Activated B cell treated with CpG ODN at 0.5 μM for 24 hours (primary cell): ENCODE data around the gene RNF112. TPM values are rescaled to one million over a fixed set of nuclear protein-coding genes. Genes with fewer than 3 reads are reported as not detected.
A peak's percentile ranks its signal among the peaks of the same experiment; 100 is the strongest.

ENCODE experiments used
- ATAC-seq: fragments of 200-7000 bp; cut with Tn5 transposase; one replicate; pipeline ENCODE4 v1.10.0; 2021; ENCODE audit warnings: low read depth, mild to moderate bottlenecking, moderate library complexity
- CTCF ChIA-PET: fragments of 350-600 bp; sonication (Branson Sonifier 250); formaldehyde crosslinking; loops from one replicate; lab custom pipeline; 2021; ENCODE audit warnings: antibody characterized with exemption; lab: Charles Lee
- POLR2A ChIA-PET: fragments of 350-600 bp; sonication (Branson Sonifier 250); formaldehyde crosslinking; loops from one replicate; lab custom pipeline; 2021; ENCODE audit warnings: antibody characterized with exemption; lab: Charles Lee
- DNase-seq: peaks from one replicate; pipeline ENCODE4 v3.0.0; 2022
- H3K27ac Mint-ChIP-seq: one replicate; pipeline ENCODE4 v1.8.0; 2020; ENCODE audit warnings: mixed read lengths
- H3K27me3 Mint-ChIP-seq: one replicate; pipeline ENCODE4 v1.8.0; 2021; ENCODE audit warnings: mixed read lengths
- H3K36me3 Mint-ChIP-seq: one replicate; pipeline ENCODE4 v1.8.0; 2021; ENCODE audit warnings: low read depth, mixed read lengths
- H3K4me1 Mint-ChIP-seq: one replicate; pipeline ENCODE4 v1.8.0; 2021; ENCODE audit warnings: mixed read lengths
- H3K4me3 Mint-ChIP-seq: one replicate; pipeline ENCODE4 v1.8.0; 2020; ENCODE audit warnings: mild to moderate bottlenecking, mixed read lengths
- H3K9me3 Mint-ChIP-seq: one replicate; pipeline ENCODE4 v1.8.0; 2020; ENCODE audit warnings: mixed read lengths
- intact Hi-C: fragments of 100-400 bp; cut with micrococcal nuclease; formaldehyde crosslinking; loops from one replicate; pipeline ENCODE4 v1.15.1; 2024
- total RNA-seq: library from RNA; stranded (reverse); gene quantifications from 2 replicates; pipeline ENCODE4 v1.2.3, GENCODE V29; 2022
- TF ChIP-seq, protein P1 (sequence below): fragments of 200-600 bp; IDR thresholded peaks from one replicate; pipeline ENCODE4 v1.8.0; 2022; ENCODE audit warnings: antibody characterized with exemption, mild to moderate bottlenecking

The RNF112 gene
- total RNA-seq, 1 donor from 2014 or later: 0.51 TPM

DNA sequence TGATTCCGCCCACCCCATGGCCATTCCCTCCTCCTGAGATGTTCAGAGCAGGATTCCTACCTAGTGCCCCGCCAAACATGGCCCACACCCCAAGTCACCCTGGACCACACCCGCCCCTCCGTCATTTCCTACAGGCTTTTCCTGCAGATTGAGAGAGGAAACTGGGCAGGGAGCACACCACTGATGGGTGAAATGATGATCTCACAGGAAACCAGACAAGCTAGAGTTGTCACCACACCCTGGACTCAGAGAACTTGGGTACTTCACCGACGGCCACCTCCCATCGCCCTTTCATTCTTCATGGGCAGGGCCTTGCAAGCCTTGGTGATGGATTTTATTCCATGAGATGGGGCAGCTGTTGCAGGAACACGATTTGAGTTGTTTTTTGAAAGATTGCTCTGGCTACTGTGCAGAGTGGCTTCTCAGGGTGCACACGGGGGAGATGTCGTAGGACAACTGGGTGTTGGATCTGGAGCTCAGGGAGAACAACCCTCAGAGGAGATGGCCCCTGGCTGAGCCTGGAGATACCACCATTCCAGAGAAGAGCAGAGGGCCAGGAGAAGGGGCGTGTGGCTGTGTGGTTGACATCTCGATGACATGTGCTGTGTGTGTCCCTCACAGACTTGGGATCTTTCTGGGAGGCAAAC lies 41.1 kb upstream of the RNF112 start:
- ATAC-seq (peak; percentile 40), DNase-seq (no peak)
- intact Hi-C loops: loop anchor here (10.0 kb wide), 1 partner anchor 1915 kb away; the partner anchor contains the start of gene MAP2K3
- Mint-ChIP-seq H3K9me3 (no peaks in the 10 kb centered on the region), H3K27ac (peak overlapping the region; percentile 72), H3K27me3 (no peaks in the 10 kb centered on the region), H3K4me1 (peaks cover 57% of the 10 kb centered on the region), H3K36me3 (peaks cover 3% of the 10 kb centered on the region), H3K4me3 (peak overlapping the region; percentile 62)
- ChIA-PET POLR2A (no interaction called here), CTCF (interaction anchor here (0.8 to 1.5 kb wide), 4 partner anchors 8 to 397 kb away, joined by 3 to 4 read pairs (median 3); partner anchors contain the start of gene B9D1)
- TF ChIP-seq, protein P1, sequence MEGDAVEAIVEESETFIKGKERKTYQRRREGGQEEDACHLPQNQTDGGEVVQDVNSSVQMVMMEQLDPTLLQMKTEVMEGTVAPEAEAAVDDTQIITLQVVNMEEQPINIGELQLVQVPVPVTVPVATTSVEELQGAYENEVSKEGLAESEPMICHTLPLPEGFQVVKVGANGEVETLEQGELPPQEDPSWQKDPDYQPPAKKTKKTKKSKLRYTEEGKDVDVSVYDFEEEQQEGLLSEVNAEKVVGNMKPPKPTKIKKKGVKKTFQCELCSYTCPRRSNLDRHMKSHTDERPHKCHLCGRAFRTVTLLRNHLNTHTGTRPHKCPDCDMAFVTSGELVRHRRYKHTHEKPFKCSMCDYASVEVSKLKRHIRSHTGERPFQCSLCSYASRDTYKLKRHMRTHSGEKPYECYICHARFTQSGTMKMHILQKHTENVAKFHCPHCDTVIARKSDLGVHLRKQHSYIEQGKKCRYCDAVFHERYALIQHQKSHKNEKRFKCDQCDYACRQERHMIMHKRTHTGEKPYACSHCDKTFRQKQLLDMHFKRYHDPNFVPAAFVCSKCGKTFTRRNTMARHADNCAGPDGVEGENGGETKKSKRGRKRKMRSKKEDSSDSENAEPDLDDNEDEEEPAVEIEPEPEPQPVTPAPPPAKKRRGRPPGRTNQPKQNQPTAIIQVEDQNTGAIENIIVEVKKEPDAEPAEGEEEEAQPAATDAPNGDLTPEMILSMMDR: no peak

DNA sequence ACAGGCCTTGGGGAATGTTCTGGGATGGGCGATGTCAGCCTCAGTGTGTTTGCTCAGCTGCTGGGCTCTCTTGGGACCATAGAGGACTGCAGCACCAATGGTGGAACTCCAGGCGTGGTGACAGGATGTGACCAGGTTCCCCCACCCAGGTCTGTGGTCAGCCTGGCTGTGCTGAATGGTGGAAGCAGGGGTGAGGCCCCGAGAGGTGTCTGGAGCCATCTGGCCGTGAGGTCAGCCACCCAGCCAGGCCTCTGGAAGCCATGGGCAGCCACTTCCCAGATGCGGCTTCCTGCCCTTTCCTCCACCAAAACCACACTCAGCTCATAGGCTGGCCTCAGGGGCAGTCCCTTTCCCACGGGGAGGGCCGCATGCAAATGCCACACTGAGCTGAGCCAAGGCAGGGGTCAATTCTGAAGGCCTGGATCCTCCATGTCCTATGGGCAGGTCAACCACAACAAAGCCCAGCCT lies 40.5 kb upstream of the RNF112 start:
- ATAC-seq (peak; percentile 72), DNase-seq (no peak)
- intact Hi-C loops: loop anchor here (10.0 kb wide), 1 partner anchor 1914 kb away; the partner anchor contains the start of gene MAP2K3
- no peaks in the 10 kb centered on the region for H3K27me3 Mint-ChIP-seq
- no peaks in the 10 kb centered on the region for H3K9me3 Mint-ChIP-seq
- ChIA-PET CTCF (interaction anchor here (0.8 to 1.5 kb wide), 3 partner anchors 8 to 77 kb away, joined by 3 to 4 read pairs (median 3); partner anchors contain the start of gene B9D1), POLR2A (no interaction called here)
- H3K36me3 Mint-ChIP-seq: peaks cover 3% of the 10 kb centered on the region
- H3K4me1 Mint-ChIP-seq: peaks cover 58% of the 10 kb centered on the region
- H3K4me3 Mint-ChIP-seq: peak overlapping the region; percentile 62
- TF ChIP-seq, protein P1: no peak
- H3K27ac Mint-ChIP-seq: peak overlapping the region; percentile 72

DNA sequence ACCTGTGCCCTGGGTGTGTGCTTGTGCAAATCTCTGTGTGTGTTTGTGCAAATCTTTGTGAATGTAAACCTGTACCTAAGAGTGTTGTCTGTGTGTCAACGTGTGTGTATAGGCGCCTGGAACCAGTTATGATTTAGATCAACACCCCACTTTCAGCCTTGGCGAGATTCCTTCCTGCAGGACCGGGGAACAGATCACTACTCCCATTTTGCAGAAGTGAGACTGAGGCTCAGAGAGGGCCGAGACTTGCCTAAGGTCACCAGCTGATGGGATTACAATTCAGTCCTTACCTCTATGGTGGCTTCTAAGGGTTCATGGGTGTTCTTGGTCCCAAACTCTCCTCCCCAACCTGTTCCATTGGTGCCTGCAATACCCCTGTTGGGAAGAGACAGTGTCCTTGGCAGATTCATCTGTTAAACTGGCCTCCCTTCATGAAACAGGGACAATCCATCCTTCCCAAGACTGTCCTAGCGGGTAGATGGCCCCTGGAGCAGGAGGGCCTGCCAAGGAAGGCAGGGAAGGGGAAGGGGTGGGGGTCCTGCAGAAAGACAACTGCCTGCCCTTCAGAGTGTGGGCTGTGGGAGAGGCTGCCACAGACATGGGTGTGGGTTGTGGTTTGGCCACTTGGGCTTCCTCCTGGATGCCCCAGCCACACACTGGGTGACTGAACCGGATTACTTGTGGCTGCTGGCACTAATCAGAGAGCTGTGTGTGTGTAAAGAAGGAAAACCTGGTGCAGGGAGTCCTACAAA lies 39.6 kb upstream of the RNF112 start:
- H3K4me3 Mint-ChIP-seq: peak overlapping the region; percentile 1
- TF ChIP-seq, protein P1: no peak
- no peak for ATAC-seq
- no peak for DNase-seq
- H3K36me3 Mint-ChIP-seq: peaks cover 3% of the 10 kb centered on the region
- ChIA-PET CTCF (interaction anchor here (0.7 to 1.4 kb wide), 2 partner anchors 9 kb away, joined by 3 read pairs; partner anchors contain the start of gene B9D1), POLR2A (no interaction called here)
- intact Hi-C loops: loop anchor here (10.0 kb wide), 1 partner anchor 1913 kb away; the partner anchor contains the start of gene MAP2K3
- no peaks in the 10 kb centered on the region for H3K9me3 Mint-ChIP-seq
- H3K4me1 Mint-ChIP-seq: peaks cover 60% of the 10 kb centered on the region
- no peaks in the 10 kb centered on the region for H3K27me3 Mint-ChIP-seq
- no peak overlapping the region for H3K27ac Mint-ChIP-seq

DNA sequence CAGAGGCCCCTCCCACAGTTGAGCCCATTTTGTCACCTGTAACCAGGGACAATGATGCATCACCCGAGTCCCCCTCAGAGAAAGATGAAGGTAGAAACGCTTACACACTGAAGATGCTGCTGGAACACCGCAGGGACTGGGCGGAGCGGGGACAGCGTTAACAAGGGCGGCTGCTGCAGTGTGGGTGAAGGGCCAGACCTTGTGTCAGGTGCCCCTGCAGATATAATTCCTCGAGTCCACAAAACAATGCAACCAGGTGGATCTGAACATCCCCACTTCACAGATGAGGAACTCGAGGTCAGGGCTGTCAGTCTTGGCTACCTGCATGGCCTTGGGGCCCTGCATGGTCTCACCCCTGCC lies 39.0 kb upstream of the RNF112 start:
- intact Hi-C loops: loop anchor here (10.0 kb wide), 1 partner anchor 1913 kb away; the partner anchor contains the start of gene MAP2K3
- H3K9me3 Mint-ChIP-seq: no peaks in the 10 kb centered on the region
- H3K27me3 Mint-ChIP-seq: no peaks in the 10 kb centered on the region
- DNase-seq: no peak
- ChIA-PET CTCF (interaction anchor here (0.7 kb wide), 1 partner anchor 9 kb away, joined by 3 read pairs; the partner anchor contains the start of gene B9D1), POLR2A (no interaction called here)
- H3K4me1 Mint-ChIP-seq: peaks cover 64% of the 10 kb centered on the region
- TF ChIP-seq, protein P1: no peak
- no peak overlapping the region for H3K4me3 Mint-ChIP-seq
- H3K27ac Mint-ChIP-seq: no peak overlapping the region
- H3K36me3 Mint-ChIP-seq: peaks cover 3% of the 10 kb centered on the region
- ATAC-seq: no peak
